Adrenal gland (tissue), 5 donors: ENCODE results near the gene INTS15.

Source experiments
- POLR2A ChIP-seq, 2 donors: fragments of 450-650 bp; IDR thresholded peaks; one replicate each; pipeline ENCODE4 v1.6.1; 2017; ENCODE audit warnings: antibody characterized with exemption in 2 of 2, mild to moderate bottlenecking in 2 of 2, moderate library complexity in 1 of 2
- TF ChIP-seq, protein P1 (sequence below), 6 experiments: fragments of 450-650 bp in 4 of 6; fragments of 200-600 bp in 2 of 6; sonication (generic) in 1 of 6; IDR thresholded peaks; 1 replicate in 5 of 6; 2 replicates in 1 of 6; pipeline versions ENCODE4 v1.5.1 to v1.8.0; 2016 to 2021; ENCODE audit warnings: antibody characterized with exemption in 6 of 6, mild to moderate bottlenecking in 2 of 6, moderate library complexity in 1 of 6
- donor health status: DM: no; HTN: no; CAD: no.

GRCh38 chr7:6542368-6542767 lies 47.5 kb upstream of the INTS15 start:
- TF ChIP-seq, protein P1, sequence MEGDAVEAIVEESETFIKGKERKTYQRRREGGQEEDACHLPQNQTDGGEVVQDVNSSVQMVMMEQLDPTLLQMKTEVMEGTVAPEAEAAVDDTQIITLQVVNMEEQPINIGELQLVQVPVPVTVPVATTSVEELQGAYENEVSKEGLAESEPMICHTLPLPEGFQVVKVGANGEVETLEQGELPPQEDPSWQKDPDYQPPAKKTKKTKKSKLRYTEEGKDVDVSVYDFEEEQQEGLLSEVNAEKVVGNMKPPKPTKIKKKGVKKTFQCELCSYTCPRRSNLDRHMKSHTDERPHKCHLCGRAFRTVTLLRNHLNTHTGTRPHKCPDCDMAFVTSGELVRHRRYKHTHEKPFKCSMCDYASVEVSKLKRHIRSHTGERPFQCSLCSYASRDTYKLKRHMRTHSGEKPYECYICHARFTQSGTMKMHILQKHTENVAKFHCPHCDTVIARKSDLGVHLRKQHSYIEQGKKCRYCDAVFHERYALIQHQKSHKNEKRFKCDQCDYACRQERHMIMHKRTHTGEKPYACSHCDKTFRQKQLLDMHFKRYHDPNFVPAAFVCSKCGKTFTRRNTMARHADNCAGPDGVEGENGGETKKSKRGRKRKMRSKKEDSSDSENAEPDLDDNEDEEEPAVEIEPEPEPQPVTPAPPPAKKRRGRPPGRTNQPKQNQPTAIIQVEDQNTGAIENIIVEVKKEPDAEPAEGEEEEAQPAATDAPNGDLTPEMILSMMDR (IDR thresholded peaks at IDR 0.05) = no peak
- TF ChIP-seq POLR2A (IDR thresholded peaks at IDR 0.05) = no peak
